ENCODE results near the gene NPAS2.

Gene NPAS2

DNA sequence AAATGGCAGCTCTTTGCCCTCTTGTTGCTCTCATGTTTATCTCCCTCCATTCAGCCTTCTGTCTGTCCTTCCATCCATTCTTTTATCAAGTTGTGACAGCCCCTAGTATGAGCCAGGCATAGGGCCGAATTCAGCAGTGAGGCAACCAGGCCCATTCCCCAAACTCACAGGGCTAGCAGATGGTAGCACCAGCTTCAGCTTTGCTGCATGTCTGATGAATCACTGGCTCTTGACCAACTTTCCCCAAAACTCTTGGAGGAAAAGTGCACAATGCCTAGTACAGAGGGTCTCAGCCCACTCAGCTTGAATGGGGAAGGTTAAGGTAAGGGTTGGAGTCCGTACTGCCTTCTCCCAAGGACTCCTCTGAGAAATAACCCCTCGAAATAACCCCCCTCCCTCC lies 35.7 kb downstream of the NPAS2 start:
- no peak for DNase-seq

DNA sequence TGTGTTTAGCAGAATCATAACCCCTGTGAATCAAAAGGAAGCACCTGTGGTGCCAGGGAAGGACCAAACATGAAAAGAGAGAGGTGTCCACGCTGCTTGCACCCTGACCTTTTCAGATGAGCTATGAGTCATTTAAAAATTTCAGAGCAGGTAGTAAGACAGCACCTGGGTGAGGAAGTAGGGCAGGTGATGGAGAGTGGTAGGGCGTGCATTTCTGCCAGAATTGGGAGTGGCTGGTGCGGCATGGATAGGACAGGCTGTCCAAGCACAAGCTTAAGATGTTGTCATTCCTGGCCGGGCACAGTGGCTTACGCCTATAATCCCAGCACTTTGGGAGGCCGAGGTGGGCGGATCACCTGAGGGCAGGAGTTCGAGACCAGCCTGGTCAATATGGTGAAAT lies 36.8 kb downstream of the NPAS2 start:
- no peak for DNase-seq

GRCh38 chr2:100857341-100857740 lies 37.4 kb downstream of the NPAS2 start:
- DNase-seq = no peak

GRCh38 chr2:100857915-100858314 lies 38.0 kb downstream of the NPAS2 start:
- DNase-seq = no peak

- no peak for DNase-seq
Measured at GRCh38 chr2:100859902-100860301, 40.0 kb downstream of the NPAS2 start.

DNA sequence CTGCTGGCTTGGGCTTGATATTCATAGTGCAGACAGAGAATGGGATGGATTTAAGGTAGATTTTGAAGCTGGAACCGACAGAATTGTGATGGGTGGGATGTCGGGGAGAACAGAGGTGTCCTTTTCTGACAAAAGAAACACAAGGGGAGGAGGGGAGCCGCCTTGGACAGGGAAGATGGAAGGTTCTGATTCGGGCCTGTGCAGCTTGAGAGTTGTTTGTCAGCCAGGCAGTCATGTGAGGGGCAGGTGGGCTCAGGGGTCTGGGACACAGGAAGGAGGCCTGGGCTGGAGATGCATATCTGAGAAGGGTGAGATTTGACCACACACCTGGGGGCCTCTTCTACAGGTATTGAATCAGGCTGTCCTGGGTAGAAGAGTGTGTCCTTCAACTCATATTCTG lies 41.4 kb downstream of the NPAS2 start:
- no peak for DNase-seq

DNA sequence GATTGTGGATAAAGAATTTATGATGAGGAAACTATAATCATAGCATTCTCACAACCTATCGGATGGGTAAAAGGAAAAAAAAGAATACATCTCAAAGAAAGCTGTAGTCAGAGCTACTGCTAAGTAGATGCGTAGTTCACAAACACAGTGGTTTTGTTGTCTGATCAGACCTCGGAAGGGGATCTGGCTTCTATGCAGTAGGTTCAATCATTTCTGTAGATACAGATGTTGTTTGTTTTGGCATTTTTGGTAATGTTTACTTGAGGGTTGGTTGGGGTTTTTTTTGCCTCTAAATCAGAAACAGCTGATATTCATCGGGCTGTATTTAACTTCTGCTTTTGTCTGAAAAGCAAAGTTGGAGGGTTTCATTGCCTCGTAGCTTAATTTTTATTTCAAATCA lies 42.1 kb downstream of the NPAS2 start:
- DNase-seq = no peak

DNA sequence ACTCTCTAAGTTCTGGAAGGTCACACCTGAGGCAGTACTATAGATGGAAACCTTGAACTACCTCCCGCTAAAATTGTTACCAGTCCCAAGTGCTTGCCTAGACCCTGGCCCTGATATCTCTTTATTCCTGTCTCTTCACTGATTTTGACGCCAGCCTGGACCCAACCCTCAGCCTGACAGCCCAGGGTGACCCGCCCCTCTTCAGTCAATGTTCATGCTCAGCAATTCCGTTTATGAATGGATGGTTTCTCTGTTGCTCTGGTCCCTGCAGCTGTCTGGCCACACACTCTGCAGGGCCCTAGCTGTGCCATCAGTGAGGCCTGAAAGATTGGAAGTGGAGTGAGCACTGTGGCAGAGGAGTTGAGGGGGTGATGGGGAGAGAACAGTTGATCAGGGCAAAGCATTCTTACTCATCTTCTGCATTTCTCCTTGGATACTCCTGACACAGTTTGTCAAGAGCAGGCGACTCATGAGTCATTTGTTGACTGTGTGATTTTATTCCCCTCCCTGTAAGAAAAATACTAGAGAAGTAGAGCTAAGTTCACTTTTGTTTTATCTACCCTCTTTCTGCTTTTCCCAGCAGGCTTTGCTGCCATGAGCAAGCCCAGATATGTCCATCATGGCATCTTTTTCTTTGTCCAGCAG lies 46.0 kb downstream of the NPAS2 start:
- DNase-seq = no peak

DNA sequence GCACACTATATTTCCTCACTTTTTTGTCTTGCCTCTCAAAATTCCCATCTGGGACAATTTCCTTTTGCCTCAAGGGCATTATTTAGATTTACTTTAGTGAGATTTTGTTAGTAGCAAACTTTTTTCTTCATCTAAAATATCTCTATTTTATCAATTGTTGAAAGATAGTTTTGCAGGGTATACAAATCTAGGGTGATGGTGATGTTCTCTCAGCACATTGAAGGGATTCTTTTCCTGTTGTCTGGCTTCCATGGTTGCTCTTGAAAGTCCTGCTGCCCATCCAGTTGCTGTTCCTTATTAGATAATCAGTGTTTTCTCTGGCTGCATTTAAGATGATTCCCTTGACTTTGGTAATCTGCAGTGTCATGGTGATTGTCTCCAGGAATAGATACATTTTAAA lies 48.1 kb downstream of the NPAS2 start:
- no peak for DNase-seq

DNA sequence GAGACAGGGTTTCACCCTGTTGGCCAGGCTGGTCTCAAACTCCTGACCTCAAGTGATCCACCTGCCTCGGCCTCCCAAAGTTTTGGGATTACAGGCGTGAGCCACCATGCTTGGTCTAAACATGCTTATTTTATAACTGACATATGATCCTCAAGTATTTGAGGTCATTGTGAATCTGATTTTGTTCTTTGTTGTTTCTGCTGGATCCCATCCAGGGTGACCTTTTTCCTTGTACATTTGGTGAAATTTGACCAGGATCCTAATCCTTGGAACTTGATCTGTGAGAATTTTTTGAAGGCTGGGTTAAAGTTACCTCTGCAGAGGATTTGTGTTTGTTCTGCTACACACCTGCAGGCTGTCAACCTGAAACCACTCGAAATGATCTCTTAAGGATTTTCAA lies 49.2 kb downstream of the NPAS2 start:
- DNase-seq = no peak

DNA sequence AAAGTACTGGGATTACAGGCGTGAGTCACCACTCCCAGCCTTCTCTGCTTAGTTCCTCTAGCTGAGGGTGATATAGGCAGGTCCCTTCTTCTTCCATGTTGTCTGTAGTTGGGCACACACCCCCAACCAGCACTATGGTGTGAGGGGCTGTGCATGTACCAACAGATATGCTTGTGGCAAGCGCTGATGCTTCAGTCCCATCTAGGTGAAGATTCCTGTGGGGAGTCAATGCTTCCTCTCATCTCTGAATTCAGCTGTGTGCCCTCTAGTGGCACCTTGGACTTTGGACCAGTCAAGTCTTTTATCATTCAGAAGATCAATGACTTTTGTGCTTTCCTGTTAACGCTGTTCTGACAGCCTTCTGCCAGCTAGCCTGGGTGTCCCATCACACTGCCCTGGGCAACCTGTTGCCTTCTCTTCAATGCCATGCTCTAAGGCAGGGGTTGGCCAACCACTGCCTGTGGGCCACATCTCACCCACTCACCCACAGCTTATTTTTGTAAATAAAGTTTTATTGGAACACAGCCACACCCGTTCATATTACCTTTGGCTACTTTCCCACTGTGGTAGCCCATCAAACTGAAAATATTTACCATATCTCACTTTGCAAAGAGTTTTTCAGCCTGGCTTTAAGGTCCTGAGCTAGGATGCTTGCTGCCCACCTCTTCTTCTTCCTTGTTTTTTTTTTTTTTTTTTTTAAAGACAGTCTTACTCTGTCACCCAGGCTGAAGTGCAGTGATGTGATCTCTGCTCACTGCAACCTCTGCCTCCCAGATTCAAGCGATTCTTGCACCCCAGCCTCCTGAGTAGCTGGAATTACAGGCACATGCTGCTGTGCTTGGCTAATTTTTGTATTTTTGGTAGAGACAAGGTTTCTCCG lies 51.0 kb downstream of the NPAS2 start:
- no peak for DNase-seq

GRCh38 chr2:100875516-100876230 lies 55.7 kb downstream of the NPAS2 start:
- no peak for DNase-seq

DNA sequence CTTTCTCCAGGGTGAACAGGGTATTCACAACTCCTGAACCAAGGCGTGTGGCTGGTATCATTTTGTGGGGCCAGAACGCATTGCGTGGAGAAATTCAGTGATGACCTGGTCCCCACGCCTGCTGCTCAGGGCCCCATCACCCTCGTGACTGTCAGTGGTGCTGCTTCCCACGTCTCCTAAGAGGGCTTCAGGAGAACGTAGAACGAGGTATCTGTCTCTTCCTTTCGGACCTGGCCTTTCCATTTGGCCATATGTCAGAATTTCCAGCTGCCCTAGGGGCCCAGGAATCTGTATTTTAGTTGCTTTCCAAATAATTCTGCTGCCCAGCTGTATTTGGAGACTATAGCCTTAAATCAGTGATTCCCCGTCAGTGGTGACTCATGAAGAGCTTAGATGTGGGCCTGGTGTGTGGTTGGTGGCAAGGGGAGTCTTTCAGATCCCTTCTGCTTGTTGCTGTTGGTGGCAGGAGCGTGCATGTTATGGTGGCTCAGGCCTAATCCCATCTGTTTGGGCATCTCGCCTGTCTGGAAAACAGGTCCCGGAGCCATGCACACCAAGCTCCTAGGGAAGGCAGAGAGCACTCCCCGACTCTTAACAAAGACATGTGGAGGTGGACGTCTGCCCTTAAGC lies 56.4 kb downstream of the NPAS2 start:
- no peak for DNase-seq

DNA sequence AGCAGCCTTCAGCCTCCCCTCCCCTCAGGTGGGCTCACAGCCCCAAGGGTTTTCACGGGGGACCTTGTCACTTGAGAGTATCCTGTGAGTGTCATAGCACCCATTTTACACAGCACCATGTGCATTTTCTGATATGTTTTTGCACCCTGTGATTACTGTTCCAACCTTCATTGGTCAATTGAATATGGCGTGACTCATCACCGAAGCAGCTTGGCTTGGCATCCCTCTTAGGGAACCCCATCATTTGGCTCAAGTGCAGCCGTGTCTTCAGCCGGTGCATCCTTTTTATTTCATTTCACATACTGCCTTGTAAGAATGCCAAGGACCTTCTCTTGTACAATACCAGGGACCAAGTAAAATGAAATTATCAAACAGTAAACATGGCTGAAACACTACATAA lies 57.6 kb downstream of the NPAS2 start:
- DNase-seq = no peak

DNA sequence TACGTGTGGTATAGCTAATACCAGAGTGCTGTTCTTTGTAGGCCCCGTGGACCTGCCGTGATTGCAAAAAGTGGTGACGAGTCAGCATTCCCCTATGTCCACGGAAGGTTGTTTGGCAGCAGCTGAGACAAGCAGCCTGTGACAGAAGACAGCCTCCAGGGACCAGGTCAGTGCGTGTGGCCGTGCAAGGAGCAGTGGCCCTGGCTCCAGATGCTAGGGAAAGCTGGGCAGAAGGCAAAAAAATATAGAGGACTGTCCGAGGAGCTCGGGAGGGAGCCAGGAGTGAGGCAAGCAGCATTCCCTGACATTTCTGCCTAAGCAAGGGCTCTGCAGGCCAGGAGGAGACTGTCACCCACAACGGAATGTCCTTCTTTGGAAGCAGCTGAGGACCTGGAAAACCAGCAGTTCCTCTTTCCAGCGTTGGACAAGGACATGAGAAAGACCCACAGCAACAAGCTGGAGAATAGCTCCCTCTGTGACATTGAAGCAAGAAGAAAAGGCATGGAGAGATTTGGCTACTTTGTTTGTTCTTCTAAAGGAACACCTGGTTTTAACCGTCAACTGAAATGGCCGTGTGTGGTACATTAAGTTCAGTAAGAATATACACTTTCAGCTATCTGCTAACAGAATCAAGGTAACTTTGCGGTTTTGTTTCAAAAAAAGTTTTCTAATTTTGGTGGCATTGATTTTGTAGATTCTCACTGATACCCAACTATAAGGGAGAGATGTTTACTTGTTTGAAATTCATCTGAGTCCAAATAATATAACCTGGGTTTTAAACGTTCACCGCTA lies 58.3 kb downstream of the NPAS2 start:
- no peak for DNase-seq

GRCh38 chr2:100879296-100879695 lies 59.4 kb downstream of the NPAS2 start:
- DNase-seq = no peak

GRCh38 chr2:100880036-100880435 lies 60.1 kb downstream of the NPAS2 start:
- no peak for DNase-seq

GRCh38 chr2:100880730-100881129 lies 60.8 kb downstream of the NPAS2 start:
- no peak for DNase-seq

GRCh38 chr2:100882645-100883613 lies 63.0 kb downstream of the NPAS2 start:
- peak; percentile 49 for DNase-seq

- DNase-seq = no peak
Measured at GRCh38 chr2:100884145-100884621, 64.2 kb downstream of the NPAS2 start.

GRCh38 chr2:100886085-100886484 lies 66.1 kb downstream of the NPAS2 start:
- DNase-seq = no peak

Data from activated CD4-positive, alpha-beta T cell treated with anti-CD3 and anti-CD28 coated beads, Interleukin-10, Interleukin-2, amounts not matched to agents 100 ng/mL and 50 ng/mL, durations not matched to agents 16 hours and 8 hours (primary cell).